HG03045 (cell line): ENCODE measurements around the gene DYNLT4.

Source experiments
- ATAC-seq: cut with Tn5 transposase; IDR thresholded peaks from one replicate; pipeline ENCODE4 v1.9.1; 2021; ENCODE audit warnings: mild to moderate bottlenecking, moderate library complexity; ENCODE audit not compliant: unreplicated experiment

The DYNLT4 gene

GRCh38 chr1:44790968-44791801 lies 16.0 kb downstream of the DYNLT4 start:
- no peak for ATAC-seq

DNA sequence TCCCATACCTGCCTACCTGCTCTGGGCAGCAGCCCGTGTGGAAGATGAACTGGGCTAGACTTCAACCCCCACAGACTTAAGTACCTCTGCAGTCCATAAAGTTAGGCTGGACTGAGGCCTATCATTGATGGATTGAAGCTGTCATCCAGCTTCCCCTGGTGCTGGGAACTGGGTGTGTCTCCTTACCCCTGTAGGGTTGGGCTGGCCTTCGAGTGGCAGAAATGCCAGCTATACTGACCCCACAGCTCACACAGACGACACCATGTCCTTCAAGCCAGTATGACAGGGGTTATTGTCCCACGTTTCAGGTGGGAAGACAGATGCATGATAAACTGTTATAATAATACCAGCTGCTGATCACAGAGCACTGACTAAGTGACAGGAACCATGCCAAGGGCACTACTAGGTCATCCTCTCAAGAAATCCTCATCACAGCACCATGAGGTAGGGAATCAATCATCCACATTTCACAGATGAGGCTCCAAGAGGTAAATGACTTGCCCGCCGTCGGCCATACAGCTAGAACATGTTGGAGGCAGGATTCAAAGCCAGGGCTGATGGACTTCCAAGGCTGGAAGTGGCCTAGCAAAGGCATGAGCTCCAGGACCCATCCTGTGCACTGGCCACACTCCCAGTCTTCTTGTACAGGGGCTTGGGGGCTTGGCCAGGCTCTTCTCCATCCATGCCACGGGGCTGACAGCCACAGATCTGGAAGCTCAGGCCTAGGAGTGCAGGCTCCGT lies 18.9 kb downstream of the DYNLT4 start, which contains the start of gene BEST4:
TSS of gene BEST4 (minus strand) at position 51 of the 741 bp plus-strand sequence. CDS start 465 bp downstream, outside the sequence.
- ATAC-seq: no peak

GRCh38 chr1:44787506-44787905 lies 19.6 kb downstream of the DYNLT4 start:
- no peak for ATAC-seq

- ATAC-seq: no peak
Observed at GRCh38 chr1:44786841-44787426, 20.2 kb downstream of the DYNLT4 start.

DNA sequence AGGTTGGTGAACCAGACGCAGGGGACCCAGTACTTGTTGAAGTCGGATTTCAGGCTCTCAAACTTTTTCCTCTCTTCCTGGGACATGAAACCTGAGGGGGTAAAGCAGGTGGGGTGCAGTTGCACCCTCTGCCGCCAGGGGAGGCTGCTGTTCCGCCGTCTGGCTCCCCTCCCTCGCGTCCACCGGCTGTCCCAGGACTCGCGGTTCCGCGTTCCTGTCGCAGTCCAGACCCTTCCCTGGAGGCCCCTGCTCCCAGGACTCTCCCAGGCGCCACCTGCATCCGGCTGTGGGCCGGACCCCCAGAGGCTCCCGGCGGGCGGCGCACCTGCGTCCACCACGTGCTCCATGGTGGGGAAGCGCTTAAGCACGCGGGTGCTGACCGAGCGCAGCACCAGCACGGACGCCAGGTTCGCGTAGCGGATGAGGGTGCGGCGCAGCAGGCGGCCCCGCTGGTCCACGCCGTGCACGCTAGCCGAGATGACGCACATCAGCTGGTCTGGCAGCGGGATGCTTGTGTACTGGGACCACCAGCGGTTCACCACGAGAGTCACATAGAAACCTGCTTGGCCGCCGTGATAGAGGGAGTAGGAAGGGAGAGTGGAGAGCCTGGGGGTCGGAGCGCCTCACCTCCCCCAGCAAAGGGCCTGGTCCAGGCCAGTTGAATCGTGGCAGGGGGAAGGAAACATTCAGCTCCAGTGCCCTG lies 20.9 kb downstream of the DYNLT4 start:
- no peak for ATAC-seq

GRCh38 chr1:44785501-44786137 lies 21.5 kb downstream of the DYNLT4 start:
- no peak for ATAC-seq

DNA sequence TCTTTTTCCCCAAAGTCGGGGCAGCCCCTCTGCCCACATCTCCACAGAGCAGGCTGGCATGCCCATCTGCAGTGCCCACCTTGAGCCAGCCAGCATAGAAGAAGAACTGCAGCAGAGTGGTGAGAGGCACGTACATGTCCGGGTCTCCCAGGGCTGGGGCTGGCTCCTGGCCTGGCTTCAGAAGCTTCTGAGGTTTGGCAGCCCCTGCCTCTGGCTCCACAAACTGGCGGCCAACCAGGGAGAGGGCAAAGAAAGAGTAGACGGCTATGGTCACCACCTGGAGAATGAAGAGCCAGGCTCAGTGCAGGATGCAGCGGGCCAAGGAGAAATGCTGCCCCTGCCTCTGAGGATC lies 22.1 kb downstream of the DYNLT4 start:
- ATAC-seq: no peak

GRCh38 chr1:44784094-44785028 lies 22.8 kb downstream of the DYNLT4 start:
- no peak for ATAC-seq

GRCh38 chr1:44783697-44784093 lies 23.5 kb downstream of the DYNLT4 start:
- no peak for ATAC-seq

DNA sequence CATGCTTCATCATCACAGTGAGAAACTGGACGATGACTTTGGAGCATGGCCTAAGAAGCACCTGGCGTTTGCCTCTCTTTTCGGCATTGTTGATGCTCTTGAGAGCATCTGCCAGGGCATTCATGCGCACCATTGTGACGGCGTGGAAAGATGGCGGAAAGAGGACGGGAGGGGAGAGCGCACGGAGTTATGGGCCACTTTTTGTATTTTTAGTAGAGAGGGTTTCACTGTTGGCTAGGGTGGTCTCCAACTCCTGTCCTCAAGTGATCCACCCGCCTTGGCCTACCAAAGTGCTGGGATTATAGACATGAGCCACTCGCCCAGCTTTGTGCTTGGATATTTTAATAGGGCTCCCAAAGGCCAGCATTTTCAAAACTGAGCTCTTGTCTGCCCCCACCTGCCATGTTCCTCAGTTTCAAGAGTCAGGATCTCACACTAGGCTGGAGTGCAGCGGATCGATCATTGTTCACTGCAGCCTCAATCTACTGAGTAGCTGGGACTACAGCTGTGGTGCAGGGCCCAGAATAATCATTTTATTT lies 26.5 kb downstream of the DYNLT4 start:
- ATAC-seq: no peak

DNA sequence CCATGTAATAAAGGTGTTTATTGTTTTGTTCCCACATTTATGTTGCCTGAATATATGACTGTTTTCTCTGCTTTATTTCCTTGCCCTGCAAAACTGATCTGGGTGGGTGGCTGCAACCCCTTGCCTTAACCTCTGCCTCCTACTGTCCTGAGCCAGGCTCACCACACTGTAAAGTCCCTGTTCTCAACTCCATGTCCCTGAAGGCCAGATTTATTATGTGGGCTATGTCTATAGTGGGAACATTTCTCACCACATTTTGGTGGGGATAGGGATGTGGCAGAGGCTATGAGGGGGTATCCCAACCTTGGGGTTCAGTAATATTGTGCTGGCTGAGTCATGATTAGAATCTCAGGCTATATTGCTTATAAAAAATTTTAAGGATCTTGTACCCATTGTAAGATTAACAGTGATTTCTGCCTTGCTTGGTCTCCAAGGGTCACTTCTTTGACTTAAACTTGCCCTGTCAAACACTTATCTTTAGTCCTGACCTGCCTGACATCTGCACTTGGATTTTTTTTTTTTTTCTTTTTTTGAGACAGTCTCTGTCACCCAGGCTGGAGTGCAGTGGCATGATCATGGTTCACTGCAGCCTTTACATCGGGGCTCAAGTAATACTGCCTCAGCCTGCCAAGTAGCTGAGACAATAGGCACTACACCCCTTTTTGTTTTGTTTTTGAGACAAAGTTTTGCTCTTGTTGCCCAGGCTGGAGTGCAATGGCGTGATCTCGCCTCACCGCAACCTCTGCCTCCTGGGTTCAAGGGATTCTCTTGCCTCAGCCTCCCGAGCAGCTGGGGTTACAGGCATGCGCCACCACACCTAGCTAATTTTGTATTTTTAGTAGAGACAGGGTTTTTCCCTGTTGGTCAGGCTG lies 28.2 kb downstream of the DYNLT4 start:
- no peak for ATAC-seq

DNA sequence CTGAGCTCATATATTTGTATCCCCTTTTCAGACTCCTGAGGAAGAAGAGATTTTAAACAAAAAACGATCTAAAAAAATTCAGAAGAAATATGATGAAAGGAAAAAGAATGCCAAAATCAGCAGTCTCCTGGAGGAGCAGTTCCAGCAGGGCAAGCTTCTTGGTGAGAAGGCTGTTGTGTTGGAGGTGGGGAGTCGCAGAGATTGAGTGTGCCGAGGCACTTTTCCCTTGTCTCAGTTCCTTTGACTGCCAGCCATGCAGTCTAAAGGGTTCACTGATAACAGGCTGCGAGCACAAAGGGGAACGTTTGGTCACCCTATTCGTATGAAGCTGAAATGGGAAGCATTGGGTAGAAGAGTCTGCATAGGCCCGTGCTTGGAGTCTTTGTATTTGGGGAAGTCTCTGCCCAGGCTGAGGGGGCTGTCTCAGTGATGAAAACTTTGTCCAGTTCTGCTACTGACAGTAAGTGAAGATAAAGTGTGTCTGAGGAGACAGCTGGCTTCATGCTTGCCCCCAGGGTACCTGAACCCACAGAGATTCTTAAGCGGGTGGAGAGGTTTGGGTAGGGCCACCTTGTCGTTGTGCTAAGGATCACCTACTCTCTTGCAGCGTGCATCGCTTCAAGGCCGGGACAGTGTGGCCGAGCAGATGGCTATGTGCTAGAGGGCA lies 29.0 kb downstream of the DYNLT4 start:
- ATAC-seq: no peak

- no peak for ATAC-seq
Observed at GRCh38 chr1:44777547-44777946, 29.6 kb downstream of the DYNLT4 start.

DNA sequence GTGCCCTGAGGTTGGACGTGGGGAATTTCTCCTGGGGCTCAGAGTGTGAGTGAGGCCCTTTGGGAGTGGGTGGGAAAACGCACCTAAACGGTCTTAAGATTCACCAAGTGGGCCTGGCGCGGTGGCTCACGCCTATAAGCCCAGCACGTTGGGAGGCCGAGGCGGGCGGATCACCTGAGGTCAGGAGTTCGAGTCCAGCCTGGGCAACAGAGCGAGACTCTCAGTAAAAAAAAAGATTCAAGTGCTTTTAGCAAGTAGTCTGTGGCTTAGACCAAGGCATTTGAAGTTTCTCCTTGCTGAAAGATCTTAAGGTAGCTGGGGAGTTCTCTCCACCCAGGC lies 30.5 kb downstream of the DYNLT4 start:
- no peak for ATAC-seq

GRCh38 chr1:44775930-44776729 lies 31.0 kb downstream of the DYNLT4 start:
- peak; percentile 6 for ATAC-seq

DNA sequence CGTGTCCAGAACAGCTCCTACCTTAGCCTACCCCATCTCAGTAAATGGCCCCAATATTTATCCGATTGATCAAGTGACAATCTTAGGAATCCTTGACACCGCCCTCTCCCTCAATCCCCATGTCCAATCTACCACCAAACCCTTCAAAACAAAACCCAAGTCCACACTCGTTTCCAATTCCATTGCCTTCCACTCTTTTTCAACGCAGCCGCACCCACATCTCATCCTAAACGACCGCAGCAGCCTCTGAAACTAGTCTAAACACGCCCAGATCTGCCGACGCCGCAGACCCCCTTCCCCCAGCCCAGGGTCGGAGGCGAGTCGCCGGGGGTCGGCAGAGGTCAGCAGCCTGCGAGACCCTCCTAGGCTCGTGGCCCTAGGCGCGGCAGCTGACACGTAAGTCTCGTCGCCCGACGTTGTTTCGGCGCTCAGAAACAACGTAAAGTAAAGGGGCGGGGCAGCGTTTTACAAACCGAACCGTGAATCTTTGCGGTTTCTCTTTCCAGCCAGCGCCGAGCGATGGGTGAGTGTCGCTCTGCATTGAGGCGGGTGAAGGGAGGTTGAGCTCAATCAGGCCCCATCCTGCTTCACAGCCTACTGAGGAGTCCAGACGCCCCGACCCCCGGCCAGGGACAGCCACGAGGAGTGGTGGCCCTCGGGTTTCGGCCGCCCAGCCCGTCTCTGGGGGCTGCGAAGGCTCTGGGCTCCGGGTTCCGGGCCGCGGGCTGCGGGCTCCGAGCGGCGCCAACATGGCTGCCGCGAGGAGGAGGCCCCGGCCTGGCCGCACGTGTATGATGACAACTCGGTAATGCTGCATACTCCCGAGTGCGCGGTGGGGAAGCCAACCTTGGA lies 31.8 kb downstream of the DYNLT4 start, which contains the start of gene RPS8:
TSS of gene RPS8 (plus strand) at position 463 of the 852 bp plus-strand sequence. CDS start at position 520, 57 bp downstream.
- ATAC-seq: peak; percentile 80
